ENCODE results near the gene MBNL1.
"Not testable (repeated sequence)": the region's sequence is repeated elsewhere in the genome, so short reads cannot be mapped to it uniquely, and the experiment has no call there.

The MBNL1 gene

GRCh38 chr3:152416808-152417580 is 148.3 kb downstream of the MBNL1 start:
- DNase-seq = no peak

- DNase-seq = peak; percentile 67
These were observed 151.0 kb downstream of the MBNL1 start for GRCh38 chr3:152419748-152420147.

- DNase-seq = no peak
These were observed 152.4 kb downstream of the MBNL1 start for GRCh38 chr3:152421162-152421561.

GRCh38 chr3:152426393-152426792 is 157.7 kb downstream of the MBNL1 start:
- no peak for DNase-seq

- no peak for DNase-seq
These were observed 159.8 kb downstream of the MBNL1 start for GRCh38 chr3:152428577-152428976.

- DNase-seq = no peak
These were observed 161.7 kb downstream of the MBNL1 start for GRCh38 chr3:152430223-152431002.

GRCh38 chr3:152434142-152434541 is 165.4 kb downstream of the MBNL1 start:
- DNase-seq = no peak

GRCh38 chr3:152435210-152435609 is 166.5 kb downstream of the MBNL1 start:
- not testable (repeated sequence) for DNase-seq

- no peak for DNase-seq
These were observed 168.2 kb downstream of the MBNL1 start for GRCh38 chr3:152436707-152437590.

GRCh38 chr3:152438181-152438580 is 169.5 kb downstream of the MBNL1 start:
- DNase-seq = no peak

- no peak for DNase-seq
These were observed 170.0 kb downstream of the MBNL1 start for GRCh38 chr3:152438706-152439105.

GRCh38 chr3:152440243-152440642 is 171.5 kb downstream of the MBNL1 start:
- DNase-seq = not testable (repeated sequence)

- no peak for DNase-seq
These were observed 174.7 kb downstream of the MBNL1 start for GRCh38 chr3:152443212-152444023.

- DNase-seq = peak; percentile 25
These were observed 175.4 kb downstream of the MBNL1 start for GRCh38 chr3:152444029-152444641.

GRCh38 chr3:152445212-152445611 is 176.5 kb downstream of the MBNL1 start:
- no peak for DNase-seq

GRCh38 chr3:152446495-152446894 is 177.8 kb downstream of the MBNL1 start:
- DNase-seq = no peak

- DNase-seq = no peak
These were observed 178.8 kb downstream of the MBNL1 start for GRCh38 chr3:152447511-152447910.

GRCh38 chr3:152448091-152448490 is 179.4 kb downstream of the MBNL1 start:
- DNase-seq = no peak

- no peak for DNase-seq
These were observed 183.6 kb downstream of the MBNL1 start for GRCh38 chr3:152452318-152452717.

GRCh38 chr3:152454076-152454875 is 185.5 kb downstream of the MBNL1 start:
- no peak for DNase-seq

- DNase-seq = no peak
These were observed 187.3 kb downstream of the MBNL1 start for GRCh38 chr3:152455989-152456388.

All from activated CD4-positive, alpha-beta T cell treated with anti-CD3 and anti-CD28 coated beads, Interleukin-2, Interleukin-6, amounts not matched to agents 100 ng/mL and 50 ng/mL, durations not matched to agents 16 hours and 8 hours (primary cell).